Retinal pigment epithelial cell (primary cell): ENCODE data around the gene FBRSL1.

Experiments used
- DNase-seq: peaks from one replicate; pipeline ENCODE4 v3.0.0-alpha.2; 2010; ENCODE audit warnings: low read depth
- H3K4me3 ChIP-seq: 2 replicates; pipeline ENCODE4 v1.5.1; 2011; ENCODE audit warnings: mild to moderate bottlenecking, low read length, control low read depth, moderate library complexity
- TF ChIP-seq, protein P1 (sequence below): conservative IDR thresholded peaks from 2 replicates; pipeline ENCODE4 v1.5.1; 2011; ENCODE audit warnings: low read depth, low read length, control low read depth, inconsistent platforms

Gene FBRSL1

DNA sequence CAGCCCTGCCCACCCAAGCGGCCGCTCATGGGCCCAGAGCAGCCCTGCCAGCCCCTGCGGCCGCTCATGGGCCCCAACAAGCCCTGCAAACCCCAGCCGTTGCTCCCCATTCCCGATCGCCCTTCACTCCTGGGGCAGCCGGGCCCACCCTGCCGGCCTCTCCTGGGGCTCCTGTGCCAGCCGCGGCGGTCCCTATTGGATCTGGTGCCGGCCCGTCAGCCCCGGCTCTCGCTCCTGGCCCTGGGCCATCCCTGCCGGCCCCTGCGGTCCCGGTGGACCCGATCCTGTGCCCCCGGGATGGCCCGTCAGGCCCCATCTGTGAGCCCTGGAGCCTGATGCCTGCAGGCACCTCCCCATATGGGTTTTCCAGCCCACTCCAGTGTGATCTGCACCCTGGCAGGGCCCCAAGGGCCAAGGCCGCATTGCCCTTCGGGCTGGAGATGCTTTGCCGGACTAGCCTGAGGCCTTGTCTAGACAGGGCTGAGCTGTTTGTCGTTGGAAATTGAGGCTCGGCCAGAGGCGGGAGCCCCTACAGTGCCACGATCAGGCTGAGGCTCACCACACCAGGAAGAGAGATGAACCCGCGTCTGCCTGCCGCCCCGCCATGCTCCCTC lies 20.3 kb downstream of the FBRSL1 start:
- no peak overlapping the region for H3K4me3 ChIP-seq
- DNase-seq = no peak
- TF ChIP-seq, protein P1, sequence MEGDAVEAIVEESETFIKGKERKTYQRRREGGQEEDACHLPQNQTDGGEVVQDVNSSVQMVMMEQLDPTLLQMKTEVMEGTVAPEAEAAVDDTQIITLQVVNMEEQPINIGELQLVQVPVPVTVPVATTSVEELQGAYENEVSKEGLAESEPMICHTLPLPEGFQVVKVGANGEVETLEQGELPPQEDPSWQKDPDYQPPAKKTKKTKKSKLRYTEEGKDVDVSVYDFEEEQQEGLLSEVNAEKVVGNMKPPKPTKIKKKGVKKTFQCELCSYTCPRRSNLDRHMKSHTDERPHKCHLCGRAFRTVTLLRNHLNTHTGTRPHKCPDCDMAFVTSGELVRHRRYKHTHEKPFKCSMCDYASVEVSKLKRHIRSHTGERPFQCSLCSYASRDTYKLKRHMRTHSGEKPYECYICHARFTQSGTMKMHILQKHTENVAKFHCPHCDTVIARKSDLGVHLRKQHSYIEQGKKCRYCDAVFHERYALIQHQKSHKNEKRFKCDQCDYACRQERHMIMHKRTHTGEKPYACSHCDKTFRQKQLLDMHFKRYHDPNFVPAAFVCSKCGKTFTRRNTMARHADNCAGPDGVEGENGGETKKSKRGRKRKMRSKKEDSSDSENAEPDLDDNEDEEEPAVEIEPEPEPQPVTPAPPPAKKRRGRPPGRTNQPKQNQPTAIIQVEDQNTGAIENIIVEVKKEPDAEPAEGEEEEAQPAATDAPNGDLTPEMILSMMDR = no peak

- DNase-seq = no peak
- H3K4me3 ChIP-seq = no peak overlapping the region
- TF ChIP-seq, protein P1 = no peak
These were observed 21.0 kb downstream of the FBRSL1 start for GRCh38 chr12:132510746-132511477.

DNA sequence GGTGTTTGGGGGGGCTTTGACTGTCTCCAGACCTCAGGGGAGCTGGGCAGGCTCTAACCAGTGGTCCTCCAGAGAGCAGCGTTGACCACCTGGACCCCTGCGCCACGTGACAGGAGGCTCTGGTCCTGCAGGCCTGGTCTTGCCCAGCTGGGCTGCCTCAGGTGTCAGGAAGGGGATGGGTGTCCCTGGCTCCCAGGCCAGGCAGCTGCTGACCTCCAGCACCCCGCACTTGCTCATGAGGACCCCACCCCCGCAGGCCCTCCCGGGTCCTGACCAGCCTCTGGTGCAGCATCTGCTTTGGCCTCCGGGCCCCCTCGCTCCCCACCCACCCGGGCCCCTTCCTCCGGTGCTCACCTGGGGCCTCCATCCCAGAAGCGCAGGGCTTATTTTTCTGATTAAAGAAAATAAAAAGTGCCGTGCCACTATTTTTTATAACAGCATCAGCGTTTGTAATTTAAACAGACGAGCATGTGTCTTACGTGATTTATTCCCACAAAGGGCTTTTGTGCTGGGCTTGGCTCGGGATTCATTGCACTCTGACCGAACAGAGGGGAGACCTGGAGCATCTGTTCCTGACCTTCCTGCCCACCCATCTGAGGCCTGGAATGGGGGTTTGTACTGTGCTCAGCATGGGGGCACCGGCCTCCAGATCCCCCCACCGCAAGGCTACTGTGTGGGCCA lies 21.7 kb downstream of the FBRSL1 start:
- H3K4me3 ChIP-seq = no peak overlapping the region
- no peak for DNase-seq
- TF ChIP-seq, protein P1 = no peak

DNA sequence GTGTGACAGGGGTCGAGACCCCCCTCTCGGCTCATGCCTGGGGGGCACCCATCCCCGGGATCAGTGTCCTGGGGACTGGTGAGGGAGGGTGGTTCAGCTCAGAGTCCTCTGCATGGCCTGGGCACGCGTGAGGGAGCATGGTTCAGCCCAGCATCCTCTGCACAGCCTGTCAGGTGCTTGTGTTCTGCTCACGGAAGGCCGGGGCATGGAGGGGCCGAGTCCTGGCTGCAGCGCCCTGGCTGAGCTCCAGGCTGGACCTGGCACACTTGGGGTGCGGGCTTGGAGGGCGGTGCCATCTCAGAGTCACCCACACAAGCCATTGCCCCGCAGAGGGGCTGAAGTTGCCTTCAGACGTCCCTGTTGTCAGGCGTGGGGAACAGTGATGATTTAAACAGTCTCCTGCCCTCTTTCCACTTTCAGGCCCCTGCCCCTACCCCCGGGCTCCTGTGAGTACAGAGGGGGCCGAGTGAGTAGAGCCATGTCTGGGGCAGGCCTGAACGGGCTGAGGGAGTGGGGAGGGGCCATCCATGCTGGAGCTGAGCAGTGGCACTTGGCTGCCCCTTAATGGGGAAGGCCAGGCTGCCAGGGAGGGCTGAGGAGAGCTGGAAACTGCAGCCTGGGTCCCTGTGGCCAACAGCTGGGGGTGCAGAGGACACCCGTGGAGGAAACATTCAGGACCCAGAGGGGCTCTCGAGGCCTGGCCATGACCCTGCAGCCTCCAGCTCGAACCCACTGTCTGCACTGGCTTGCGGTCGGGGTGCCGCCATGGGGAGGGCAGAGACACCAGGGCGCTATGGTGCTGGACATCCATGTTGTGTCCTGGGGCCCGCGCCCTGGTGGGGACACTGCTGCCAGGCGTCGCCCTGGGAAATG lies 22.5 kb downstream of the FBRSL1 start:
- DNase-seq = no peak
- H3K4me3 ChIP-seq = no peak overlapping the region
- TF ChIP-seq, protein P1 = no peak

- no peak for DNase-seq
- no peak overlapping the region for H3K4me3 ChIP-seq
- TF ChIP-seq, protein P1 = no peak
These were observed 23.1 kb downstream of the FBRSL1 start for GRCh38 chr12:132513070-132513398.

DNA sequence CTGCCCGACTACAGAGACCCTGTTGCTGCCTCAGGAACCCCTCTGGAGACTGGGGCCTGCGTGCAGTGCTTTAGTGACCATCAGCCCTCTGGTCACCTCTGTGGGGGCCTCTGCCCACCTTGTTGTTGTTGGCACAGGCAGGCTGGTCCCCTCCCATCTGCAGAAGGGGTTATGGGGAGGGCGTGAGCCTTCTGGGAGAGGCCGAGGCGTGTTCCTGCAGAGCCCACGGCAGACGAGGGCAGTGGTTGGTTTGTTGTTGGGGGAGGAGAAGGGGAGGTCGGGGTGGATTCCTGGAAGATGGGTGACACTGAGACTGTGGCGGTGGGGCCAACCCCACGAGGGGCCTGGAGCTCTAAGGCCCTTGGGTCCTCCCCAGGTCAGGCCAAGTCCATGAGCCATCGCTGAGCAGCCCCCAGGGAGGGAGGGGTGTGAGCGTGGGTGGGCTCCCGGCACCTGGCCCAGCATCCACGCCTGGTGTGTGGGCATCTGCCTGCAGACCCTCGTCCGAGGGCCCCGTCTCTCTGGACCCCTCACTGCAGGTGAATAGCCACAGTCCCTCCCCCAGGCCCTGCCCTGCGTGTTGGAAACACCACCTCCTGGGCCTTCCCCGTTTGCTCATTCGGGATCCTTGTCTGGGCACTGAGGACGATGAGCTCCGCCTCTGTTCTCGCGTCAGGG lies 23.6 kb downstream of the FBRSL1 start:
- no peak overlapping the region for H3K4me3 ChIP-seq
- TF ChIP-seq, protein P1 = no peak
- no peak for DNase-seq
